ENCODE data around the gene TUBB2A.
A peak's percentile ranks its signal among the peaks of the same experiment; 100 is the strongest.
"Not testable (repeated sequence)": the region's sequence is repeated elsewhere in the genome, so short reads cannot be mapped to it uniquely, and the experiment has no call there.

Gene TUBB2A

DNA sequence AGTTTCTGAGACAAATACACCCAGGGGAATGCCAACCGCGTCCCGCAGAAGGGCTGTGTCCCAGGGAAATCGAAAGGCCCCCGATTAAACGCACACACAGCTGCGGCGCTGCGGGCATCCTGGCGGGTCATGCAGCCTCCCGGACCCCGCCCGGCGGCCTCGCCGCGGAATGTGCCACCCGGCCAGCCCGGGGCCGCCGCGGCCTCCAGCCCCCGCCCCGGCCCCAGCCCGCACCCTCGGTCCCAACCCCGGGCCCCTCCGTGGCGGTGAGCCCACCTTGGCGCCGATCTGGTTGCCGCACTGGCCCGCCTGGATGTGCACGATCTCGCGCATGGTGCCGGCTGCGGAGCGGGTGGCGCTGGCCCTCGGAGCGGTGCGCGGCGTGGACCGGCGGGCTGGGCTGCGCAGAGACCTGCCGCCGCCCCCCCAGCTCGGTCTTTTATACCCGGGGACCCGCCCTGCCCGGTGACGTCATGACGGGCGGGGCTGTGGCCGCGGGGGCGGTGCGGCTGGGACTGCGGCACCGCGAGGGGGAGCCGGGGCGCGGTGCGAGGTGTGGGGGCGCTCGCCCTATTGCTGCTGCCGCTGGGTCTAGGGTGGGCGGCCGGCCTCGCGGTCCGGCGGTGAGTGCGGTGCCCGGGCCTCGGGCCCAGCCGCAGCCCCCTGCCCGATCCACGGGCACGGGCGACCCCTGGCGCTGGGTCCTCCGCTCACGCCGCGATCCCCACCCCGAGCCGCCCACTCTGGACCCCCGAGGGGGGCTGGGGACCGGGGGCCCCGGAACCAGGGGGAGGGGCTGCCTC lies at the start of gene TUBB2A:
Gene TUBB2A (minus strand): TSS at position 414 of the 803 bp plus-strand sequence. CDS start 81 bp downstream, at position 333.
- peaks cover 0 to 4% (median 0%) of the 10 kb centered on the region in 11 experiments; a peak in 2 of 22 replicates for H3K27me3 ChIP-seq

DNA sequence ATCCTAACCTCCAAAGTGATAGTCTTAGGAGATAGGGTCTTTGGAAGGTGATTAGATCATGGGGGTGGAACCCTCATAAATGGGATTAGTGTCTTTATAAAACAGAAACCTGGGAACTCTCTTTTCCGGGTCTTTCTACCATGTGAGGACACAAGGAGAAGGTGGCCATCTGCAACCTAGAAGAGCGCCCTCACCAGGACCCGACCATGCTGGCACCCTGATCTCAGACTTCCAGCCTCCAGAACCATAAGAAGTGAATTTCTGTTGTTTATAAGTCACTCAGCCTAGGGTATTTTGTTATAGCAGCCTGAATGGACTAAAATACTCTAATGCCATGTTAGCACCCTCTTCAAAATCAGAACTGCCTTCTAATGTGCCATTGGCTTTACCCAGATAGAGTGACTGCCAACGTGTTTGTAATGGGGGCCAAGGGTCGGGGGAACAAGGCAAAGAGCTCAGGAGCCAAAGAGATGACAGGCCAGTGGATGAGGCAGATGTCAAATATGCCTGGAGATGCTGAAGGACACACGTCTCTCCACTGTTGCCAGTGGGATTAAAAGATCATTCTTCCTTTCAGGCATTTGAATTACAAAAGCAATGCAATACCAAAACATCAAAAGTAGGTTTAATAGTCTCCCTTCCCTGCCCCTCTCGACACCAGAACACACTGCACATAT lies 49.1 kb upstream of the TUBB2A start:
- no peak for TF ChIP-seq Cebpa-rat (IDR thresholded peaks at IDR 0.05)
- H3K36me3 ChIP-seq = no peaks in the 10 kb centered on the region
- H3K4me2 ChIP-seq = peak overlapping the region in 4 of 11 experiments; percentile 15 to 37 (median 16); a peak in 7 of 22 replicates
- no peaks in the 10 kb centered on the region for H3K27me3 ChIP-seq
- peaks cover 6 to 34% (median 17%) of the 10 kb centered on the region in 10 experiments for H3K4me1 ChIP-seq
- no peak overlapping the region for H3K9ac ChIP-seq
- H3K4me3 ChIP-seq = no peak overlapping the region
- H4K20me1 ChIP-seq = no peaks in the 10 kb centered on the region
- no peak overlapping the region for H3K27ac ChIP-seq
- H3K9me3 ChIP-seq (replicated peaks in 1 of 11) = peaks cover 0 to 17% (median 4%) of the 10 kb centered on the region in 11 experiments; a peak in 5 of 22 replicates

More for the DNA sequence above, at the start of gene TUBB2A:
- H3K36me3 ChIP-seq = peaks cover 3 to 27% (median 12%) of the 10 kb centered on the region in 11 experiments; a peak in 17 of 22 replicates
- no peaks in the 10 kb centered on the region for H3K9me3 ChIP-seq (replicated peaks in 1 of 11)
- peak within 1 kb of the TSS; percentile 72 to 97 (median 86) for H3K9ac ChIP-seq
- peak within 1 kb of the TSS; percentile 84 to 99 (median 95) for H3K4me2 ChIP-seq
- H4K20me1 ChIP-seq = peaks cover 0 to 19% (median 0%) of the 10 kb centered on the region in 11 experiments; a peak in 5 of 22 replicates
- H3K4me3 ChIP-seq = peak within 1 kb of the TSS; percentile 78 to 96 (median 85)
- H3K4me1 ChIP-seq = peaks cover 29 to 47% (median 37%) of the 10 kb centered on the region in 10 experiments
- TF ChIP-seq Cebpa-rat (IDR thresholded peaks at IDR 0.05) = no peak
- H3K27ac ChIP-seq = peak within 1 kb of the TSS; percentile 54 to 97 (median 84)

DNA sequence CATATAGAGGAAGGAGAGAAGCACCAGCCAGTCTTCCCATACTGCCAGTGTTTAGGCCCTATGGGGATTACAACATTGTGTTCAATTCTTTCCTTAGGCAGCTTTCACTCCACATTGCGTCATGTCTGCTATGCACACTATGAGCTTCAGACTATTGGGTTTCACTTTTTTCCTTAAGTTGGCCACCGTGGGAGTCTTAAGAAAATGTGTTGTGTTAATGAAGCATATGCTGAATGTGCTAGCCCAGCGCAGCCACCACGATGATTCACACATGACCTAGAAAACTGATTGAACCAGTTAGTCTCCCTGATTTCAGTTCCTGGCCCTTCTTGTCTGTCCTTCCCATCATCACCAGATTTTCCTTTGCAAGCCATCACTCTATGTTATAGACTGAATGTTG lies 48.6 kb upstream of the TUBB2A start:
- Histone ChIP-seq H3K36me3 (no peaks in the 10 kb centered on the region), H3K27ac (no peak overlapping the region; a peak in 1 of 22 replicates), H3K27me3 (no peaks in the 10 kb centered on the region), H3K4me1 (peaks cover under 1 to 29% (median 11%) of the 10 kb centered on the region in 10 experiments; a peak in 18 of 20 replicates), H3K9ac (no peak overlapping the region), H4K20me1 (no peaks in the 10 kb centered on the region), H3K4me3 (no peak overlapping the region), H3K4me2 (peak overlapping the region in 6 of 11 experiments; percentile 2 to 37 (median 16); a peak in 12 of 22 replicates), H3K9me3 (replicated peaks in 1 of 11) (peaks cover 0 to 17% (median 4%) of the 10 kb centered on the region in 11 experiments; a peak in 5 of 22 replicates)
- TF ChIP-seq Cebpa-rat (IDR thresholded peaks at IDR 0.05) = peak in 4 of 11 experiments; percentile 18 to 71 (median 43); a peak in 4 of 22 replicates

DNA sequence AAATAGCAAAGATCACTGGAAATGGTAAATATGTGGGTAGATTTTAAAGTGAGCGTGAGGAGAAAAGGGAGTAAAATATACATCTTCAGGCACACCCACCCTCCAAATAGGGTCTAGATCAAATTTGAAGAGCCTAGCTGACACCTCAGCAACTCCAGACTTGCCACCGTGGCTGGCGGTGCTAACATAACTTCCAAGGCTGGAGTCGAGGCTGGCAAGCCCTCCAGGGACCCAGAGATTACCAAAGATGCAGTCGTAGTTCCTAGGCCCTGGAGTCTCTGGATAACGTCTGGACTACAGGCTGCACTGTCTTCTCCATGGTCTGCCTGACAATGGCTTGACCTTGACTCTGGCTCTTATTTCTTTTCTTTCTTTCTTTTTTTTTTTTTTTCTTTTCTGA lies 47.6 kb upstream of the TUBB2A start:
- H3K27ac ChIP-seq = no peak overlapping the region

DNA sequence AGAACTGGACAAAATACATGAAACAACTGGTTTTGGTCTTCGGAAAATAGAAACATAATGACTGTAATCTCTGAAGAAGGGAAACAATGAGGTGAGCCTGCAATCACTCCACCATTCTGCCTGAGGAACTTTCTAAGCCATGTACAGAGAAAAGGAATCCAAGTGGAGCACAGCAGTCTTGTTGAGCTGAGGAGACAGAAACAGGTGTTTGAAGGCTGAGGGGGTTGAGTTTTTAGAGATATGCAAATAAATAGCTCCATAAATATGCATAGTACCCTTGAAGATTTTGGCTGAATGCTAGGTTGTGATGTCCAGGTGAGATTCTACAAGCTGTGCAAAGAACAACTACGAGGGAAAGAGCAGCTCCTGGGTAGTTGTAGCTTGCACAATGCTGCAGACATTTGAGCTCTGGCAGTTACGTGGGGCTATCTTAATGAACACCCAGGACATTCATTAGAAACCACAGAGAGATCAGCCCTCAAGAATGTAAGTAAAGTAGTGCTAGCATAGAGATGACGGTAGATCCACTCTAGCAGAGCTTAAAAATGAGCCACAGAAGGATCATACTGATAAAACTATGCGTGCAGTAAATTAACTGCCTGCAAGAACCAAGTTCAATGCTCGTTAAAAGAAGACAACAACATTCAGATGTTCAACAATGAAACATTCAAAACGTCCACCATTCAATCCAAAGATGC lies 45.8 kb upstream of the TUBB2A start:
- no peak overlapping the region for H3K27ac ChIP-seq
- no peak for TF ChIP-seq Cebpa-rat (IDR thresholded peaks at IDR 0.05)
- H3K4me3 ChIP-seq = no peak overlapping the region
- H4K20me1 ChIP-seq = no peaks in the 10 kb centered on the region
- no peaks in the 10 kb centered on the region for H3K36me3 ChIP-seq
- peaks cover 8 to 25% (median 13%) of the 10 kb centered on the region in 11 experiments; a peak in 20 of 22 replicates for H3K9me3 ChIP-seq (replicated peaks in 1 of 11)
- H3K4me2 ChIP-seq = no peak overlapping the region
- no peak overlapping the region for H3K9ac ChIP-seq
- peaks cover 0 to 22% (median 9%) of the 10 kb centered on the region in 10 experiments; a peak in 9 of 20 replicates for H3K4me1 ChIP-seq
- no peaks in the 10 kb centered on the region for H3K27me3 ChIP-seq

More for the DNA sequence above, 47.6 kb upstream of the TUBB2A start:
- no peaks in the 10 kb centered on the region for H3K27me3 ChIP-seq
- no peaks in the 10 kb centered on the region for H4K20me1 ChIP-seq
- H3K4me1 ChIP-seq = peaks cover 0 to 29% (median 9%) of the 10 kb centered on the region in 10 experiments; a peak in 10 of 20 replicates
- H3K9me3 ChIP-seq (replicated peaks in 1 of 11) = peaks cover 0 to 17% (median 5%) of the 10 kb centered on the region in 11 experiments; a peak in 7 of 22 replicates
- no peaks in the 10 kb centered on the region for H3K36me3 ChIP-seq
- H3K4me3 ChIP-seq = no peak overlapping the region
- H3K9ac ChIP-seq = no peak overlapping the region
- TF ChIP-seq Cebpa-rat (IDR thresholded peaks at IDR 0.05) = no peak
- peak overlapping the region in 3 of 11 experiments; percentile 4 to 25 (median 15); a peak in 1 of 22 replicates for H3K4me2 ChIP-seq

DNA sequence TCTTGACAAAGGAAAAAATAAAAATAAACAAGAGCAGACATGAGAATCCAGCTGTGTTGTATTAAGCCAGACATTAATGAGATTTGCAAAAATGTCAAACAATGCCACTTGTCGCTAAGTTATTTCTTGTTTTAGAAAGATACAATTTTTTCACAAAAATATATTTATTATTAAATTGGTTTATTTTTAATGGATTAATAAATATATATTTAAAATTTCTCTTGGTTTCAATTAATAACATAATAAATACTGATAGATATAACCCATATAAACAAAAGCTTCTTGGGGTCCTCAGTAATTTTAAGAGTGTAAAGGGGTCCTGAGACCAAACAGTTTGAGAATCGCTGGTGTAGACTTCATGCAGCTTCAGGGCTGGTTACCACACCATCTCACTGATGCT lies 44.0 kb upstream of the TUBB2A start:
- Histone ChIP-seq H3K4me2 (no peak overlapping the region), H3K4me1 (peaks cover 0 to 22% (median 9%) of the 10 kb centered on the region in 10 experiments; a peak in 9 of 20 replicates), H3K4me3 (no peak overlapping the region), H3K27ac (no peak overlapping the region), H3K9me3 (replicated peaks in 1 of 11) (peaks cover 8 to 25% (median 14%) of the 10 kb centered on the region in 11 experiments; a peak in 20 of 22 replicates), H4K20me1 (no peaks in the 10 kb centered on the region), H3K36me3 (no peaks in the 10 kb centered on the region), H3K9ac (no peak overlapping the region), H3K27me3 (no peaks in the 10 kb centered on the region)
- no peak for TF ChIP-seq Cebpa-rat (IDR thresholded peaks at IDR 0.05)

DNA sequence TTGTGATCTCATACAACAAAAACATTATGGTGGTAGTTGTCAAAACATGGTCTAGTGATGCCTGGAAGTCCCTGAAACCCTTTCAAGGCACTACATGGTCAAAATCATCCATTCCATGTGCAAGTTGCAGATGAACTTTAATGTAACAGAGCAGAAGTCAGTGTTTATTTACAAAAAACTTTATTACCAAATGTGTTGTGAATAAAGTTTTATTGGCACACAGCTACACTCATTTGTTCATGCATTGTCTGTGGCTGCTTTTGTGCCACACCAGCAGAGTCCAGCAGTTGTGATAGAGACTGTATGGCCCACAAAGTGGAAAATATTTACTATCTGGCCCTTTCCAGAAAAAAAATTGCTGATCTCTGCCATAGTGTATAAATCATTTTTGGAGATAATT lies 43.3 kb upstream of the TUBB2A start:
- H3K4me2 ChIP-seq = no peak overlapping the region
- no peak overlapping the region for H3K4me3 ChIP-seq
- TF ChIP-seq Cebpa-rat (IDR thresholded peaks at IDR 0.05) = no peak
- H3K36me3 ChIP-seq = no peaks in the 10 kb centered on the region
- no peak overlapping the region for H3K9ac ChIP-seq
- no peaks in the 10 kb centered on the region for H4K20me1 ChIP-seq
- H3K27me3 ChIP-seq = no peaks in the 10 kb centered on the region
- peaks cover 4 to 19% (median 11%) of the 10 kb centered on the region in 10 experiments; a peak in 13 of 20 replicates for H3K4me1 ChIP-seq
- H3K27ac ChIP-seq = no peak overlapping the region
- H3K9me3 ChIP-seq (replicated peaks in 1 of 11) = peaks cover 8 to 31% (median 18%) of the 10 kb centered on the region in 11 experiments; a peak in 20 of 22 replicates

DNA sequence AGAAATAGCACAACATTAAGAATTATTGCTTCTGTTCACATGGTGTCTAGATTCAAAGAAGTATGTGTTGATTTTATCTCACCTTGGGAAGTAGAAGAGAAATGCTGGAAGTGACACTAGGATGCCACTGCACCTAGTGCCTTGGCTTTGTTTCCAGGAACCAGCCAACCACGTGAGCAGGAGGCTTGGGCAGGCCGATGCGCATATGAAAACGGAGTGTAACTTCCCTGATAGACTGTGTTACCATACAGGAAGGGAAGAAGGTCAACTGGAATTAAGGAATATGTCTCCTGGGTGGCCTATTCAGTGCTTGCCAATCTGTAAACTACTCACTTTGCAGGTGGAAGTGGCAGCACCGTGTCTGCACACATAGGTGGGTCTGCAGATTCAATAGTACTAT lies 42.0 kb upstream of the TUBB2A start:
- H3K36me3 ChIP-seq = no peaks in the 10 kb centered on the region
- no peak overlapping the region for H3K4me3 ChIP-seq
- no peaks in the 10 kb centered on the region for H3K27me3 ChIP-seq
- H3K4me1 ChIP-seq = peaks cover 13 to 23% (median 17%) of the 10 kb centered on the region in 10 experiments
- no peak overlapping the region for H3K9ac ChIP-seq
- H3K9me3 ChIP-seq (replicated peaks in 1 of 11) = peaks cover 8 to 30% (median 18%) of the 10 kb centered on the region in 11 experiments; a peak in 20 of 22 replicates
- TF ChIP-seq Cebpa-rat (IDR thresholded peaks at IDR 0.05) = no peak
- no peak overlapping the region for H3K4me2 ChIP-seq
- no peak overlapping the region for H3K27ac ChIP-seq
- no peaks in the 10 kb centered on the region for H4K20me1 ChIP-seq

DNA sequence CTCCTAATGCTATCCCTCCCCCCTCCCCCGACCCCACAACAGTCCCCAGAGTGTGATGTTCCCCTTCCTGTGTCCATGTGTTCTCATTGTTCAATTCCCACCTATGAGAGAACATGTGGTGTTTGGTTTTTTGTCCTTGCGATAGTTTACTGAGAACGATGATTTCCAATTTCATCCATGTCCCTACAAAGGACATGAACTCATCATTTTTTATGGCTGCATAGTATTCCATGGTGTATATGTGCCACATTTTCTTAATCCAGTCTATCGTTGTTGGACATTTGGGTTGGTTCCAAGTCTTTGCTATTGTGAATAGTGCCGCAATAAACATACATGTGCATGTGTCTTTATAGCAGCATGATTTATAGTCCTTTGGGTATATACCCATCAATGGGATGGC lies 40.4 kb upstream of the TUBB2A start:
- H3K36me3 ChIP-seq, H3K4me3 ChIP-seq, H3K27me3 ChIP-seq: not testable (repeated sequence)

More for the DNA sequence above, 40.4 kb upstream of the TUBB2A start:
- not testable (repeated sequence) for H3K27ac ChIP-seq, H4K20me1 ChIP-seq, H3K9ac ChIP-seq, H3K4me2 ChIP-seq
- Histone ChIP-seq H3K9me3 (replicated peaks in 1 of 11) (peaks cover 8 to 26% (median 17%) of the 10 kb centered on the region in 11 experiments; a peak in 20 of 22 replicates), H3K4me1 (peaks cover 16 to 24% (median 20%) of the 10 kb centered on the region in 10 experiments)

All from BLaER1 treated with 17β-estradiol and CSF1 and Interleukin-3, amounts not matched to agents 10 nM and 100 nM (cell line).